Left lung (tissue), 10 donors: ENCODE results near the gene CABP7. TPM values are rescaled to one million over a fixed set of nuclear protein-coding genes. Genes with fewer than 3 reads are reported as not detected.
"Not testable (repeated sequence)": the region's sequence is repeated elsewhere in the genome, so short reads cannot be mapped to it uniquely, and the experiment has no call there.

Source experiments
- ATAC-seq: fragments of 200-7000 bp; cut with Tn5 transposase; one replicate; pipeline ENCODE4 v1.9.1; 2020; ENCODE audit warnings: moderate library complexity
- DNase-seq, 4 donors: peaks; one replicate each; pipeline ENCODE4 v3.0.0-alpha.2; 2013 to 2020
- H3K27ac ChIP-seq, 2 donors: fragments of 200-600 bp; sonication (generic) in 1 of 2; one replicate each; pipeline versions ENCODE4 v1.5.0 to v1.8.0; 2020 to 2021
- H3K27me3 ChIP-seq, 2 donors: fragments of 200-600 bp; sonication (generic) in 1 of 2; one replicate each; pipeline versions ENCODE4 v1.5.0 to v1.8.0; 2020 to 2021
- H3K36me3 ChIP-seq, 2 donors: fragments of 200-600 bp; sonication (generic) in 1 of 2; one replicate each; pipeline versions ENCODE4 v1.5.0 to v1.8.0; 2020 to 2021
- H3K4me1 ChIP-seq, 2 donors: fragments of 200-600 bp; one replicate each; pipeline ENCODE4 v1.8.0; 2021
- H3K4me3 ChIP-seq, 2 donors: fragments of 200-600 bp; sonication (generic) in 1 of 2; one replicate each; pipeline versions ENCODE4 v1.5.0 to v1.8.0; 2020 to 2021; ENCODE audit warnings: mild to moderate bottlenecking in 1 of 2
- H3K9me3 ChIP-seq, 2 donors: fragments of 200-600 bp; sonication (generic) in 1 of 2; one replicate each; pipeline versions ENCODE4 v1.5.0 to v1.8.0; 2020 to 2021
- CTCF ChIP-seq, 2 donors: fragments of 200-600 bp; sonication (generic) in 1 of 2; IDR thresholded peaks; one replicate each; pipeline versions ENCODE4 v1.5.0 to v1.8.0; 2021; ENCODE audit warnings: antibody characterized with exemption in 2 of 2
- intact Hi-C, 2 donors: fragments of 100-400 bp; cut with DNase I; formaldehyde crosslinking; loops; one replicate each; pipeline versions ENCODE4 v1.11.2 to v1.14.2; 2022
- polyA plus RNA-seq, 6 donors: library from polyadenylated mRNA; unstranded; fragments of 120-200 nt; gene quantifications; one replicate each; pipeline ENCODE4 v1.2.1, GENCODE V29; 2013; ENCODE audit not compliant: insufficient read length in 6 of 6
- total RNA-seq, 2 donors: library from RNA; stranded (reverse); fragmentation: NEBNext Ultra II Directional; extraction: Animal tissue kit (Norgen Biotek cat#: 25700); gene quantifications; one replicate each; pipeline ENCODE4 v1.2.1, GENCODE V29; 2021
- donor health status: DM: no; HTN: yes; CAD: no.
- donor health status: DM: no; HTN: no; CAD: no.

Gene CABP7
- total and polyA plus RNA-seq, 8 donors = 0.13 to 0.21 (median 0.17) TPM; not detected in 2

- H3K9me3 ChIP-seq = no peaks in the 10 kb centered on the region
- peak; percentile 50 for ATAC-seq
- intact Hi-C loops = no loop called here
- H3K27me3 ChIP-seq = no peaks in the 10 kb centered on the region
- no peak for DNase-seq
- H3K4me1 ChIP-seq = peaks cover 0 to 23% of the 10 kb centered on the region in 2 donors
- no peak for TF ChIP-seq CTCF (IDR thresholded peaks at IDR 0.05)
- H3K27ac ChIP-seq = peak overlapping the region in 1 of 2 donors; percentile 74
- peaks cover 0 to 43% of the 10 kb centered on the region in 2 donors for H3K36me3 ChIP-seq
- no peak overlapping the region for H3K4me3 ChIP-seq
Measured at GRCh38 chr22:29750559-29751538, 31.0 kb downstream of the CABP7 start.

DNA sequence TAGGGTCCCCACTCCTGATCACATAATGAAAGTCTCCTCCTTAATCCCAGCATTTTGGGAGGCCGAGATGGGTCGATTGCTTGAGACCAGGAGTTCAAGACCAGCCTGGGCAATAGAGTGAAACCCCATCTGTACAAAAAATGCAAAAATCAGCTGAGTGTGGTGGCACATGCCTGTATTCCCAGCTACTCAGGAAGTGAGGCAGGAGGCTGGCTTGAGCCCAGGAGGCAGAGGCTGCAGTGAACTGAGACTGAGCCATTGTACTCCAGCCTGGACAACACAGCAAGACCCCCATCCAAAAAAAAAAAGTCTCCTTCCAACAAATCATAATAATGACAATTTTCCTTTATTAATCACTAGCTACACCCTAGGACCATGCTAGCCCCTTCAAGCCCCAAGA, 31.9 kb downstream of the CABP7 start:
- Histone ChIP-seq H3K27ac (peak overlapping the region in 1 of 2 donors; percentile 74), H3K27me3 (no peaks in the 10 kb centered on the region), H3K4me1 (peaks cover 0 to 23% of the 10 kb centered on the region in 2 donors), H3K9me3 (no peaks in the 10 kb centered on the region), H3K4me3 (no peak overlapping the region), H3K36me3 (peaks cover 0 to 35% of the 10 kb centered on the region in 2 donors)
- intact Hi-C loops = no loop called here
- DNase-seq = no peak
- no peak for TF ChIP-seq CTCF (IDR thresholded peaks at IDR 0.05)
- no peak for ATAC-seq

DNA sequence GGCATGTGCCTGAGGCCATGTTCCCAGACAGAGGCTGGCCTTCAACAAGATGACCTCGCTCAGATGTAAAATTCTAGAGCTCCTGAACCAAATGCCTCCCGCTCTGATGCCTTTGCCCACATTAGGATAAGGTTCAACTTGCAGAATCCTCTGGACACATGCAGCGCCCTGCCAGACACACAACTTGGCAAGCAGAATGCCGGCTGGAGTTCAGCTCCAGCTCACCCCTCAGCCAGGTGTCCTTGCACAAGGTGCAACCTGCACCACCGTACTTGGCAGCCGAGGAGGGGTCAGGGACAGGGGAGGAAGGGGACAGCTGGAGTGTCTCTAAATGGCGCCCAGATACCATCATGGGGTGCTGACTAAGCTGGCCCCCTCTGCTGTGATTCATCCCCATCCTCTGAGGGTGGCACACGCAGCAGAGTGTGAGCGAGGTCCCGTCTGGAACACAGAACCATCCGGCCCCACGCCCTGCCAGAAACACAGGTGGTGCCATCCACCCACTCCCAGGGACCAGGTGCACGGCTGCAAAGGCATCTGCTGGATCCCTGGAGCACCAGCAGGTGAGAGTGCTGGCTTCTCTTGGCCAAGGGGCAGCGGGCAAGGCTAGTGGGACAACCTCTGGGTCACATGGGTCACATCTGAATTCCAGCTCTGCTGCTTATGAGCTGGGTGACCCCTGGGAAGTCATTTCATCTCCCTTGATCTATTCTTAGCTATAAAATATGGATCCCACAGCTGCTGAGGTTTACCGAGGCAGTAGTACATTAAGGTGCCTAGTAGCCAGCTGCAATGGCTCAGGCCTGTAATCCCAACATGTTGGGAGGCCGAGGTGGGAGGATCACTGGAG, 34.2 kb downstream of the CABP7 start:
- TF ChIP-seq CTCF (IDR thresholded peaks at IDR 0.05) = no peak
- peaks cover 0 to 14% of the 10 kb centered on the region in 2 donors for H3K36me3 ChIP-seq
- no peak overlapping the region for H3K4me3 ChIP-seq
- H3K4me1 ChIP-seq = peaks cover 0 to 23% of the 10 kb centered on the region in 2 donors
- DNase-seq = peak in 1 of 4 donors; percentile 54
- H3K27me3 ChIP-seq = no peaks in the 10 kb centered on the region
- H3K9me3 ChIP-seq = no peaks in the 10 kb centered on the region
- H3K27ac ChIP-seq = no peak overlapping the region
- ATAC-seq = no peak
- intact Hi-C loops = no loop called here

GRCh38 chr22:29754658-29755395, 35.0 kb downstream of the CABP7 start:
- H3K4me3 ChIP-seq, ATAC-seq, intact Hi-C loops, H3K27me3 ChIP-seq, H3K9me3 ChIP-seq, H3K27ac ChIP-seq: not testable (repeated sequence)
- Histone ChIP-seq H3K36me3 (peaks cover 0 to 14% of the 10 kb centered on the region in 2 donors), H3K4me1 (peaks cover 0 to 23% of the 10 kb centered on the region in 2 donors)
- peak in 1 of 4 donors; percentile 13 for DNase-seq

- no peak overlapping the region for H3K27ac ChIP-seq
- DNase-seq (peak in 1 of 4 donors; percentile 14), ATAC-seq (no peak)
- H3K9me3 ChIP-seq = no peaks in the 10 kb centered on the region
- no peak overlapping the region for H3K4me3 ChIP-seq
- intact Hi-C loops = no loop called here
- no peaks in the 10 kb centered on the region for H3K27me3 ChIP-seq
- H3K4me1 ChIP-seq = peaks cover 0 to 15% of the 10 kb centered on the region in 2 donors
- TF ChIP-seq CTCF (IDR thresholded peaks at IDR 0.05) = no peak
- H3K36me3 ChIP-seq = peaks cover 0 to 8% of the 10 kb centered on the region in 2 donors
Measured at GRCh38 chr22:29755889-29756288, 36.1 kb downstream of the CABP7 start.
